ENCODE measurements around the gene KCNE1. TPM values are rescaled to one million over a fixed set of nuclear protein-coding genes. Genes with fewer than 3 reads are reported as not detected.
A peak's percentile ranks its signal among the peaks of the same experiment; 100 is the strongest.

Gene KCNE1
- total and polyA plus RNA-seq, 2 donors (not counting 1 experiment from before 2014, with no cell fraction given), result 0.33 to 0.45 TPM

- no peak for TF ChIP-seq CTCF (conservative IDR thresholded peaks at IDR 0.05 in 1 of 2, IDR thresholded peaks at IDR 0.05 in 1 of 2; ENCODE audit: low read depth in 1 of 2, low read length in 2 of 2)
- TF ChIP-seq EZH2 (IDR thresholded peaks at IDR 0.05; ENCODE audit: low read length, missing control alignments), result no peak
- Histone ChIP-seq H4K20me1 (ENCODE audit: control insufficient read depth, extremely low read depth, insufficient read depth, low read length) (no peaks in the 10 kb centered on the region), H3K4me1 (ENCODE audit: control insufficient read depth, extremely low read depth, insufficient read depth, low read length) (peaks cover 13% of the 10 kb centered on the region), H2AFZ (ENCODE audit: low read length) (no peak overlapping the region), H3K36me3 (ENCODE audit: control insufficient read depth, insufficient read depth, low read length) (no peaks in the 10 kb centered on the region), H3K27ac (ENCODE audit: insufficient read depth, low read length) (no peak overlapping the region), H3K4me2 (ENCODE audit: extremely low read depth, insufficient read depth, low read length) (no peak overlapping the region), H3K9me3 (ENCODE audit: control insufficient read depth, insufficient read depth, low read depth, low read length) (no peaks in the 10 kb centered on the region), H3K27me3 (ENCODE audit: control insufficient read depth, insufficient read depth, low read length) (no peaks in the 10 kb centered on the region), H3K4me3 (replicated peaks in 1 of 4; ENCODE audit: control extremely low read depth in 1 of 4, insufficient read depth in 1 of 4, low read depth in 3 of 4, low read length in 4 of 4) (no peak overlapping the region), H3K9ac (ENCODE audit: insufficient read depth, low read length) (no peak overlapping the region), H3K79me2 (ENCODE audit: control insufficient read depth, insufficient read depth, low read length) (no peaks in the 10 kb centered on the region)
- DNase-seq (ENCODE audit: low read depth in 2 of 2), result no peak
These were observed 36.9 kb upstream of the KCNE1 start for GRCh38 chr21:34548781-34549376.

GRCh38 chr21:34546542-34546941 is 34.5 kb upstream of the KCNE1 start:
- Histone ChIP-seq H3K9ac (ENCODE audit: insufficient read depth, low read length) (no peak overlapping the region), H3K27ac (ENCODE audit: insufficient read depth, low read length) (no peak overlapping the region), H4K20me1 (ENCODE audit: control insufficient read depth, extremely low read depth, insufficient read depth, low read length) (no peaks in the 10 kb centered on the region), H3K36me3 (ENCODE audit: control insufficient read depth, insufficient read depth, low read length) (no peaks in the 10 kb centered on the region), H3K4me3 (replicated peaks in 1 of 4; ENCODE audit: control extremely low read depth in 1 of 4, insufficient read depth in 1 of 4, low read depth in 3 of 4, low read length in 4 of 4) (no peak overlapping the region), H3K9me3 (ENCODE audit: control insufficient read depth, insufficient read depth, low read depth, low read length) (no peaks in the 10 kb centered on the region), H3K27me3 (ENCODE audit: control insufficient read depth, insufficient read depth, low read length) (no peaks in the 10 kb centered on the region), H2AFZ (ENCODE audit: low read length) (no peak overlapping the region), H3K4me2 (ENCODE audit: extremely low read depth, insufficient read depth, low read length) (no peak overlapping the region), H3K79me2 (ENCODE audit: control insufficient read depth, insufficient read depth, low read length) (no peaks in the 10 kb centered on the region), H3K4me1 (ENCODE audit: control insufficient read depth, extremely low read depth, insufficient read depth, low read length) (peaks cover 6% of the 10 kb centered on the region)
- no peak for TF ChIP-seq CTCF (conservative IDR thresholded peaks at IDR 0.05 in 1 of 2, IDR thresholded peaks at IDR 0.05 in 1 of 2; ENCODE audit: low read depth in 1 of 2, low read length in 2 of 2)
- no peak for TF ChIP-seq EZH2 (IDR thresholded peaks at IDR 0.05; ENCODE audit: low read length, missing control alignments)
- no peak for DNase-seq (ENCODE audit: low read depth in 2 of 2)

GRCh38 chr21:34545079-34545884 is 33.3 kb upstream of the KCNE1 start:
- H3K36me3 ChIP-seq (ENCODE audit: control insufficient read depth, insufficient read depth, low read length), result no peaks in the 10 kb centered on the region
- DNase-seq (ENCODE audit: low read depth in 2 of 2), result peak; percentile 82 to 89
- peaks cover 6% of the 10 kb centered on the region for H3K4me1 ChIP-seq (ENCODE audit: control insufficient read depth, extremely low read depth, insufficient read depth, low read length)
- TF ChIP-seq CTCF (conservative IDR thresholded peaks at IDR 0.05 in 1 of 2, IDR thresholded peaks at IDR 0.05 in 1 of 2; ENCODE audit: low read depth in 1 of 2, low read length in 2 of 2) (no peak), EZH2 (IDR thresholded peaks at IDR 0.05; ENCODE audit: low read length, missing control alignments) (no peak)
- H3K27me3 ChIP-seq (ENCODE audit: control insufficient read depth, insufficient read depth, low read length), result no peaks in the 10 kb centered on the region
- no peaks in the 10 kb centered on the region for H3K79me2 ChIP-seq (ENCODE audit: control insufficient read depth, insufficient read depth, low read length)
- H3K4me2 ChIP-seq (ENCODE audit: extremely low read depth, insufficient read depth, low read length), result peak overlapping the region; percentile 73
- H3K4me3 ChIP-seq (replicated peaks in 1 of 4; ENCODE audit: control extremely low read depth in 1 of 4, insufficient read depth in 1 of 4, low read depth in 3 of 4, low read length in 4 of 4), result peak overlapping the region in 1 of 4 experiments; percentile 6
- peak overlapping the region; percentile 9 for H3K9ac ChIP-seq (ENCODE audit: insufficient read depth, low read length)
- no peaks in the 10 kb centered on the region for H4K20me1 ChIP-seq (ENCODE audit: control insufficient read depth, extremely low read depth, insufficient read depth, low read length)
- no peaks in the 10 kb centered on the region for H3K9me3 ChIP-seq (ENCODE audit: control insufficient read depth, insufficient read depth, low read depth, low read length)
- H2AFZ ChIP-seq (ENCODE audit: low read length), result peak overlapping the region; percentile 58
- H3K27ac ChIP-seq (ENCODE audit: insufficient read depth, low read length), result peak overlapping the region; percentile 81

All from fibroblast of lung (primary cell).